Activated T-cell treated with anti-CD3 and anti-CD28 coated beads, Interleukin-2, amount 50 U/mL, for 4 hours (primary cell): Measurements from ENCODE around the gene GDF7. TPM values are rescaled to one million over a fixed set of nuclear protein-coding genes. Genes with fewer than 3 reads are reported as not detected.
A peak's percentile ranks its signal among the peaks of the same experiment; 100 is the strongest.

ENCODE experiments used
- ATAC-seq, 2 donors: fragments of 200-7000 bp; cut with Tn5 transposase; one replicate each; pipeline ENCODE4 v1.10.0; 2021
- DNase-seq: peaks from one replicate; pipeline ENCODE4 v3.0.0-alpha.2; 2020
- H3K27me3 Mint-ChIP-seq: one replicate; pipeline ENCODE4 v1.8.0; 2021; ENCODE audit warnings: low read depth, mixed read lengths
- H3K36me3 Mint-ChIP-seq: one replicate; pipeline ENCODE4 v1.8.0; 2022; ENCODE audit warnings: mixed read lengths; ENCODE audit not compliant: insufficient read depth
- H3K4me1 Mint-ChIP-seq: one replicate; pipeline ENCODE4 v1.8.0; 2021; ENCODE audit warnings: low read depth, mixed read lengths
- H3K4me3 Mint-ChIP-seq: one replicate; pipeline ENCODE4 v1.8.0; 2021; ENCODE audit warnings: mild to moderate bottlenecking, moderate library complexity, mixed read lengths
- H3K9me3 Mint-ChIP-seq: one replicate; pipeline ENCODE4 v1.8.0; 2021; ENCODE audit warnings: mixed read lengths
- total RNA-seq, 3 donors: library from RNA; stranded (reverse); gene quantifications; one replicate each; pipeline ENCODE4 v1.2.1, GENCODE V29; 2021

The GDF7 gene
- total RNA-seq, 3 donors from 2014 or later = 0.03 to 0.05 TPM; not detected in 1

DNA sequence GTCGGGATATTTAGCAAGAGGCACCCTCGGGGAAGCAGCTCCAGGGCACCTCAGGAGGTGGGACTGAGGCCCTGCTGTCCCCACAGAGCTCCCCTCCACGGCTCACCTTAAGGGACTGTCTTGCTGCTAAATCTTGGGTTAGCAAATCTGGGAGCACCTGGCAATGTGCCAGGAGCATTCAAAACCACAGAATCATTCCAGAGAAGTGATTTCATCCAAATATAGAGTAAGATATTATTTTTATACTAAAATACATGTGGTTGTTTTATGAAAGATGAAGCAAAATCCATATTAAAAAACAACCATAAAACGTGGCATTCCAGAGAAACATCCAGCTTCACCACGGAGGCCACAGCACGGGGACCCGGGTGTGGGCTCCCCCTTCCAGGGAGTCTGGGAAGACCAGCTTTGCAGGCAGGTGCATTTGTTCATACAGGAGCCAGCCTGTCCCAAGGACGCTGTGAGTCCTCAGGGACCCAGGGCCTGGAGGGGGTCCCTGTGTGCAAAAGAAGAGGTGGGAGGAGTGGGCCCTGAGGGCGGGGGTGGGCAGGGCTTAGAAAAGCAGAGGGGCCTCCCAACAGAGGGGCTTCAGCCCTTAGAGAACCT, 32.3 kb upstream of the GDF7 start:
- Mint-ChIP-seq H3K4me1 (no peaks in the 10 kb centered on the region), H3K27me3 (no peaks in the 10 kb centered on the region)

DNA sequence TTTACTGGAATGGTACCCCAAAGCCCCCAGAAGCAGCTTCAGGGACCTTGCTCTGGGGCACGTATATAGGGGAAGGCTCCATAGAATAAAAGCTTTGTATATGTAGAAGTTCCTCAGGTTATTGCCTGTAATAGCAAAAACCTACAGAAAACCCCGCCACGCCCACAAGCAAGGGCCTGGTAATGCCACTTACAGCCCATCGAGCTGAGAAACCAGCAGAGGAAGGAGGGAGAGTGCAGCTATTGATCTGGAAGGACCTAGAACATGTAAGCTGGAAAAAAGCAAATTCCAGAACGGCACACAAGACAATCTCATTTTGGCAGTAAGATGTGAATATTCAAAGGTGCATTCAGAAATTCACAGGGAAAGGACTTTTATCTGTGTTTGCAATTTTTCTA, 31.8 kb upstream of the GDF7 start:
- Mint-ChIP-seq H3K4me1 (no peaks in the 10 kb centered on the region), H3K4me3 (no peak overlapping the region), H3K27me3 (no peaks in the 10 kb centered on the region), H3K36me3 (peaks cover 26% of the 10 kb centered on the region), H3K9me3 (no peaks in the 10 kb centered on the region)
- ATAC-seq (no peak), DNase-seq (no peak)

More for the DNA sequence above, 32.3 kb upstream of the GDF7 start:
- DNase-seq (no peak), ATAC-seq (no peak)
- no peaks in the 10 kb centered on the region for H3K9me3 Mint-ChIP-seq
- H3K36me3 Mint-ChIP-seq = peaks cover 25% of the 10 kb centered on the region
- no peak overlapping the region for H3K4me3 Mint-ChIP-seq

DNA sequence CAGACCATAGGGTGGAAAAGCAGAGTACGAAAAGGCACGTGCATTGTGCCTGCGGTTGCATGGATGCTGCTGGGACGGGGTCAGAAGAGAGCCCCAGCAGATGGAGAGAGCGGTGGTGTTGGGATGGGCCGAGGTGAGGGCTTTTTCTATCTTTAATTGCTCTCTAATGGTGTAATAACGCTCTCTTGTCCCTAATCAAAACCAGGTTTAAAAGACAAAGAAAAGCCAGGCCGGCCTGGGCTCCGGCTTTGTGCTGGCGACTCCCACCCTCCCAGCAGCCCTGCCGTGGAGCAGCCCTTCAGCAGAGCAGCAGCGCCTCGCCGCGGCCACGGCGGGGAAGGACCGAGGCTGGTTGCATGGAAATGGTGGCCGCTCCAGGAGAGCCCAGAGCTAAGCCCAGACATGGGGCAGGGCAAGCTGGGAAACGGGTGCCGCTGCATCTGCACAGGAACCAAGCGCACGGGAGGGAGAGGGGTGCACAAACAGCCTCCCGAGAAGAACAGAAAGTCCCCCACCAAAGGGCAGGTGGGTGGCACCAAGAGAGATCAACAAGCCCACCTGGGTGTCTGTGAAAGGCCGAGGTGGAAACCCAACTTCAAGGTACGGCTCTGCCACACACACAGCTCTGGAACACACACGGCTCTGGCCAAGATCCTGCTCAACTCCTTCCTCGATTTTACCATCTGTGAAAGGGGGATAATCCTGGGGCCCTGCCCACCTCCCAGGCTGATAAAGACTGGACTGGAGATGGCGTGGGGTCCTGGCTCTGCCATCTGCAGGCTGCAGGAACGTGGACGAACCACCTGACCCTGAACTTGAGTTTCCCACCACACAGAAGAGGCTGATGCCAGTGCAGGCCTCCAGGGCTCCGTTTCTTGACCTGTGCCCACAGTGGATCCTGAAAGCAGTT, 31.0 kb upstream of the GDF7 start:
- peak; percentile 71 to 80 for ATAC-seq

DNA sequence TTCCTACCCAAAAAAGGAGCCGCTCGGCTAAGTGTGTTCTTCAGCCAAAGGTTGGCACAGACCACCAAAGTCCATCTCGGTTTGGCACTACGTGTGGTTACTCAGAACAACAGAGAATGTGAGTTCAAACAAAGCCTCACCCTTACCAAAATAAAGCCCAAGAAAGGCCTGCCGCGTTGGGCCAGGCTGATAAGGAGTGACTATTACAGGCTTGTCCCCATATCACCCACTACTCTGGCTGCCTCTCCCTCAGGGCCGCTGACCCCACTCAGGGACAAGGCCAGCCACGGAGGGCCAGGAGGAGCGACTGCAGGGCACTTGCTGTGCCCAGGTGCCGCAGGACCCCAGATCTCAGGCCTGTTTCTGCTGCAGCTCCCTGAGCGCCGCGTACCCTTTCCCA, 29.8 kb upstream of the GDF7 start:
- Mint-ChIP-seq H3K4me3 (no peak overlapping the region), H3K4me1 (no peaks in the 10 kb centered on the region), H3K9me3 (no peaks in the 10 kb centered on the region), H3K36me3 (peaks cover 19% of the 10 kb centered on the region), H3K27me3 (no peaks in the 10 kb centered on the region)
- ATAC-seq (no peak), DNase-seq (no peak)

More for the DNA sequence above, 31.0 kb upstream of the GDF7 start:
- Mint-ChIP-seq H3K27me3 (no peaks in the 10 kb centered on the region), H3K4me1 (no peaks in the 10 kb centered on the region), H3K4me3 (no peak overlapping the region), H3K36me3 (peaks cover 23% of the 10 kb centered on the region), H3K9me3 (no peaks in the 10 kb centered on the region)
- no peak for DNase-seq

DNA sequence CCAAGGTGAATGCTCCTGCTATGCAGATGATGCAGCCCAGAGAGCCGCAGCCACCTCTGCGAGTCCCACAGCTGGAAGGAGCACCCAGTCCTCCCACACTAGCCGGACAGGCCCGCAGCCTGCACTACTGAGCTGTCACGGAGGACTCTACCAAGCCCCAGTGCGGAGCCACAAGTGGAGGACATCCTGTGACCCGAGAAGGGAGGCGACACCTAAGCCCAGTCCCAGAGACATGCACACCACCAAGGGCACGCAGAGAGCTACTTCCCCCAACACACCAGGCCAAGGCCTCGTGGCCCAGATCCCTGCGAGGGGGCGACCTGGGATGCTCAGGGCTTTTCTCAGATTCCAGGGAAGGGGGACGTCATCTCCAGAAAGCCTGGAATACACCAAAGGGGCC, 28.9 kb upstream of the GDF7 start:
- peaks cover 2% of the 10 kb centered on the region for H3K4me1 Mint-ChIP-seq
- H3K9me3 Mint-ChIP-seq = no peaks in the 10 kb centered on the region
- no peak for DNase-seq
- no peaks in the 10 kb centered on the region for H3K27me3 Mint-ChIP-seq
- H3K4me3 Mint-ChIP-seq = no peak overlapping the region
- peaks cover 19% of the 10 kb centered on the region for H3K36me3 Mint-ChIP-seq
- ATAC-seq = no peak

DNA sequence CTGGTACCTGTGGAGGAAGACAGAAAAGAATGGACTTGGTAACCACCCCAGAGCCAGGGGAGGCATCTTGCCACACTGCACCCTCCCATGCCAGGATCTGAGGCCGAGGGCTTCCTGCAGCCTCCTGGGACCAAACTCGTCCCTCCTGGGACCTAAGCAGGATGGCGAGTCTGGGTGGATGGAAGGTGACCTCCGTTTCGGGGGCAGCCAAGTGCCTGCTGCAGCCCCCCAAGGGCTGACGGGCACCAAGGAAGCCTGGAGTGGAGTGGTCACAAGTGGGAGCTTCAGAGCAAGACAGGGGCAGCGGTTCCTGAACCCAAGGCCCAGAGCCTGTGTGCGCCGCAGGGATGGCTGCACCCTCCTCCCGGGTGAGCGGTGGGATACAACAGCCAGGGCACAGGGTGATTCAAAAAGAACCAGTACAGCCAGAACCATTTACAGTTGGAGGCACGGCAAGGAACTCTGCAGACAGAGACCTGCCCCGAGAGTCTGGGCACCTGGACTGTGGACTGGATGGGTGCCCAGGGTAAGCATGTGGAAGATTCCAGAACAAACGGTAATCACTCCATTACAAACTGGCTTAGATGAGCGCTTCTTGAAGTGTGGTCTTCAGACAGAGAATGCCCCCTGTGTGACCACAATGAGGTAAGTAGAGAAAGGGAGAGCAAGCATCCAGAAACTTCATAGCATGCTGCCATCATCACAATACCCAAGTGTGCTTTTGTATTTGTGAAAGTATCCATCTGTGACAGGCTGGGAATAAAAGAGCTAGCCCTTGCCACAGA, 28.1 kb upstream of the GDF7 start:
- no peak overlapping the region for H3K4me3 Mint-ChIP-seq
- H3K27me3 Mint-ChIP-seq = no peaks in the 10 kb centered on the region
- ATAC-seq (no peak), DNase-seq (no peak)
- peaks cover 17% of the 10 kb centered on the region for H3K36me3 Mint-ChIP-seq
- peaks cover 2% of the 10 kb centered on the region for H3K4me1 Mint-ChIP-seq
- no peaks in the 10 kb centered on the region for H3K9me3 Mint-ChIP-seq

DNA sequence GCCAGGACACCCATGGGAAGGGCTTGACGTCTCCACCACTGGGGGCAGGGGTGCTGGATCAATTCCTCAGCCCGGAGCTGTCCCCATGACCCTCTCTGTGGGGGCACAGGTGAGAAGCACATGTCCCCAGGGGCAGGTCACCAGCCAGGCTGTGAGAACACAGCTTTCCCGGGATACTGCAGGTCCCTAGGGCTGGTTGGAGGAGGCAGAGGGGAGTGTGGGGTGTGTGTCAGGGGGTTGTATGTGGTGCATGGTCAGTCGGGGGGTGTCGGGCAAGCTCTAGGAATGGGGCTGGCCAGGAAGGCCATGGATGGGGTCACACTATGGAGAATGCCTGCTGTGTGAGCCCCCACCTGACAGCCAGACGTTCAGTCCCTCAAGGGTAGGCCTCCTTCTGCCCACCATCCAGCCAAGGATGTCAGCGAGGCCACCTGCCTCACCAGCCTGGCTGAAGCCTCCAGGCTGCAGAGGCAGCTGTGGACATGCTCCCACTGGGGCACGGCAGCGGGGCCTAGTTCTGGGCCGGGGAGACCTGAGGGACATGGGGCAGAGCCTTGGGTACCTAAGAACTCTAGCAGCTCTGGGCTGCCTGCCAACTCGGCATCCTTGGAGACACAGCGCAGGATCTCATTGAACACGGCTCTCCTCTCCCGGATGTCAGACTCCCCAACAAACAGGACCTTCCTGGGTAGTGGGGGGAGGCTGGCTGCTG, 26.4 kb upstream of the GDF7 start:
- Mint-ChIP-seq H3K36me3 (peaks cover 22% of the 10 kb centered on the region), H3K27me3 (no peaks in the 10 kb centered on the region), H3K4me1 (peaks cover 2% of the 10 kb centered on the region), H3K9me3 (no peaks in the 10 kb centered on the region), H3K4me3 (no peak overlapping the region)
- DNase-seq = no peak
- no peak for ATAC-seq

DNA sequence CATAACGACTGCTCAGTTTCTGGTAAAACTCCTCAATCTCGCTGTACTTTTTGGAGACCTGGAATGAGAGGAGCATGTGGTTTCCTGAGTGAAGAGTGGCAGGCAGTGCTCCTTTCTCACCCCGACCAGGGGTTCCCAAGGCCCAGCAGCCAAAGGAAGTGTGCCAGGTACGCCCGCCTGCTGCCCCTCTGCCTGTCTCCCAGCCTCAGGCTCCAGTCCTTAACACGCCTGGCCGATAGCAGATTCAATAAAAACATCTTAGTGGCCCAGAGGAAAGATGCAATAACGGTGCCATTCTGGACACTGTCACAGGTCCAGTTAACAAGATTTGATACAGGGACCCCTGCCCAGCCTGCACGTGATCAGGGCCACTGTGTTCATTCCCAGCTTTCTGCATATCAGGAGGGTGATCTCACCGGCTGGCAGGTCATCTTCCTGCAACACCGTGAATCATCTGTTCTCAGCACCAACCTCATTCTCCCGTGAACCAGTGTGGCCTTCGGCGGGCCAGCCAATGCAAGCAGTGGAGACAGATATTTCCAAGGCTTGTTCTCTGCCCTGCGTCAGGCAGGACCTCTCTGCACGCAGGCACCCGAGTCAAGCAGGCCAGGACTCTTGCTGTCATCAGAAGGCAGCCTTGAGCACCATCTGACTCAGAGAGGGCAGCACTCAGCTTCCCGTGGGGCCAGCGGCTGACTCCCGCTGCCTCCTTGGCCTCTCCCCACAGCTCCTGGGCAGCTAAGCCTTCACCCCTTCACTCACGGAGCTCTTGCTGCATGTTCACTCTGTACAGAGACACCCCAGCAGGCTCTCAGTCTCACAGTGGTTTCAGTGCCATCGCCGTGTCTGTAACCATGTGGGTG, 25.6 kb upstream of the GDF7 start:
- DNase-seq (no peak), ATAC-seq (no peak)
- peaks cover 22% of the 10 kb centered on the region for H3K36me3 Mint-ChIP-seq
- no peaks in the 10 kb centered on the region for H3K9me3 Mint-ChIP-seq
- H3K4me1 Mint-ChIP-seq = peaks cover 2% of the 10 kb centered on the region
- H3K27me3 Mint-ChIP-seq = no peaks in the 10 kb centered on the region
- no peak overlapping the region for H3K4me3 Mint-ChIP-seq

DNA sequence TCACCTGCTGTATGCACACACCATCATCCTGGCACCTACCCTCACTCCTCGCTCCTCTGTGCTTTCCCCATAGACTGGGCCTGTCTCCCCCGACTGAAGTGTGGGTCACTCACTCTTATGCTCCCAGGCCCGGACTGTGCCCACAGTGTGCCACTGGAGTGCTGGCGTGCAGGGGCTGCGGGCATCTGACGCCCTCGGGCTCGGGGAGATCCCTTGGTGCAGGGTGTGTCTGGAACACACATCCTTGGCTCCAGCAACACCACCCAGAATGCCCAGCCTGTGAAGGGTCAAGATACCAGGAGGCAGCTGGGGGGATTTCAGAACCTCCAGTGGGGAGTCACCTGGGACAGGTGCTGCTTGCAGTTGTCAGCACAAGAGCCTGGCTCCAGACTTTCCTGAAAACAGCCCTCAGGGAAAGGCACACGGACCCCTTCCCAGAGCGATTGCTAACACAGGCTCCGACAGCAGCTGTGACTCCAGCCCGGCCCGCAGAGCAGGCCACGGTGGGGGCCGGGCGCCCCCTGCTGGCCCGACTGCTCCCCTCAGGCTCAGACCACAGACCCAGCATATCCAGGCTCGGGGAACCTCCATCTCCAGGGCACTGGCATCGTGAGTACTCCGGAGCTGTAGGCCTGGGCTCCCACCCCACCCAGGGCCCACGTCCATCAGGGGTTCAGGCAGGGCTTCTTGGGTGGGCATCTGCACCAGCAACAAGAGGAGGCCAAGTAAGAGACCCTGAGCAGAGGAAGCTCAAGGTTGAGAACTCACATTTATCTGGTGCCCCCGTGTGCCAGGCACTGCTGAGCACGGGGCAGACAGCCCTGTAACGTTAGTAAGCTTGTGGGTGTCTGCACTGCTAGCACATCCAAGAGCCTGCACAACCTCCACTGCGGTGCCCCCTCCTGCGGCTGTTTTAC, 24.6 kb upstream of the GDF7 start:
- DNase-seq (peak; percentile 67), ATAC-seq (peak; percentile 98 to 99)
- H3K9me3 Mint-ChIP-seq = no peaks in the 10 kb centered on the region

DNA sequence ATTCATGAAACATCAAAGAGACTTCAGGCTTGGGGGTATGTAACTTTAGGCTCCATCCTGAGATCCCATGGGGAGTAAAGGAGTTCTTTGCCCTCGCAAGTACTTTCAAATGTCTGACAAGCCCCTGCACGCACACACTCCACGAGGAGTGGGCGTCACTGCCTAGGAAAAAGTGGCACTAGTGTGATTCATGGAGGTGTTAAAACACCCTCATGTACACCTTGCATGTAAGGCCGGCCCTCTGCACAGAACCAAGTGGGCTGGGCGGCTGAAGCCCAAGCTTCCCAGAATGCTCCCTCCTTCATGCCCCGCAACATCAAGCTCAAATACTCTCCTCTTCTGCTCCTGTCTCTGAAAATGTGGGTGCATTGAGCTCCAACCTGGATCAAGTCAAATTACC, 23.9 kb upstream of the GDF7 start:
- Mint-ChIP-seq H3K4me3 (no peak overlapping the region), H3K27me3 (no peaks in the 10 kb centered on the region), H3K9me3 (no peaks in the 10 kb centered on the region), H3K4me1 (peaks cover 4% of the 10 kb centered on the region), H3K36me3 (peaks cover 18% of the 10 kb centered on the region)
- ATAC-seq = no peak
- DNase-seq = no peak

More for the DNA sequence above, 24.6 kb upstream of the GDF7 start:
- Mint-ChIP-seq H3K4me1 (peaks cover 2% of the 10 kb centered on the region), H3K27me3 (no peaks in the 10 kb centered on the region), H3K36me3 (peaks cover 18% of the 10 kb centered on the region), H3K4me3 (no peak overlapping the region)

DNA sequence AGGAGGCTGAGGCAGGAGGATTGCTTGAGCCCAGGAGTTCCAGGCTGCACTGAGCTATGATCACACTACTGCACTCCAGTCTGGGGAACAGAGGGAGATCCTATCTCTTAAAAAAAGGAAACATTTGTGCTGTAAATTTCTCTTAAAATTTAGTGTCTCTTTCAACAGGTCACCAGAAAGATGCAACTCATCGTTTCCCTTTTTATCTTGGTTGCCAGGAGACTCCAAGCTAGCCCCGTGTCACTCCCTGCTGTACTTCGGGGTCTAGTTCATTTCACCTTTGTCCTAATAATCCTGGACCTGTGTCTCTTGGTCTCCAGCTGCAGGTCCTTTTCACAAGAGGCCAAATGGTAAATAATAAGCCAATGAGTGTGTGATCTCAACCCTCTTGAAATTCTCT, 23.1 kb upstream of the GDF7 start:
- Mint-ChIP-seq H3K9me3 (no peaks in the 10 kb centered on the region), H3K27me3 (no peaks in the 10 kb centered on the region), H3K36me3 (peaks cover 18% of the 10 kb centered on the region), H3K4me1 (peaks cover 12% of the 10 kb centered on the region), H3K4me3 (no peak overlapping the region)
- DNase-seq (no peak), ATAC-seq (no peak)

DNA sequence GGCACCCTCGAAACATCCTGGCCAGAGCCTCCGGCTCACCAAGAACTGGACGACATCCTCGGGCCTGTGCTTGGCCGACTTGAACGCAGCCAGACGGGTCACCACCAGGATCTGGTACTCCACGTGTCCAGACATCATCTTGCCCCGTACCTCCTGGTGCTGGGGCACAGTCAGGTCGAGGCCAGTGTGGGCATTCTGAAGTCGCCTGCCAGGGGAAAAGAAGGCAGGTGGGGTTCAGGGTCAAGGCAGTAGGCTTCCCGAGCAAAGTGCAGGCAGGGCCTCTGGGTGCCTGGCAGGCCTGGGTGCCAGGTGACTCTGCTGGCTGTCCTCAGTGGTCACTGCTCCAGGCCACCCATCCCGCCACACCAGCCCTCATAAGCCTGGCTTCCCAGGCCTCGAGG, 21.6 kb upstream of the GDF7 start:
- H3K27me3 Mint-ChIP-seq = no peaks in the 10 kb centered on the region
- H3K4me1 Mint-ChIP-seq = peaks cover 26% of the 10 kb centered on the region
- H3K36me3 Mint-ChIP-seq = peaks cover 13% of the 10 kb centered on the region
- DNase-seq (no peak), ATAC-seq (no peak)
- no peaks in the 10 kb centered on the region for H3K9me3 Mint-ChIP-seq
- no peak overlapping the region for H3K4me3 Mint-ChIP-seq
